Activated naive CD8-positive, alpha-beta T cell treated with anti-CD3 and anti-CD28 coated beads for 36 hours (primary cell): ENCODE measurements around the gene NCMAP. TPM values are rescaled to one million over a fixed set of nuclear protein-coding genes. Genes with fewer than 3 reads are reported as not detected.
A peak's percentile ranks its signal among the peaks of the same experiment; 100 is the strongest.

Experiments
- DNase-seq: peaks from one replicate; pipeline ENCODE4 v3.0.0; 2021
- H3K27ac Mint-ChIP-seq: one replicate; pipeline ENCODE4 v1.8.0; 2022; ENCODE audit warnings: mild to moderate bottlenecking, moderate library complexity, mixed read lengths
- H3K27me3 Mint-ChIP-seq: one replicate; pipeline ENCODE4 v1.8.0; 2022; ENCODE audit warnings: mild to moderate bottlenecking, mixed read lengths
- H3K36me3 Mint-ChIP-seq: one replicate; pipeline ENCODE4 v1.8.0; 2021; ENCODE audit warnings: mild to moderate bottlenecking, mixed read lengths
- H3K4me1 Mint-ChIP-seq: one replicate; pipeline ENCODE4 v1.8.0; 2021; ENCODE audit warnings: mixed read lengths
- H3K4me3 Mint-ChIP-seq: one replicate; pipeline ENCODE4 v1.8.0; 2022; ENCODE audit warnings: mild to moderate bottlenecking, moderate library complexity, mixed read lengths
- H3K9me3 Mint-ChIP-seq: one replicate; pipeline ENCODE4 v1.8.0; 2022; ENCODE audit warnings: mixed read lengths
- total RNA-seq, 2 experiments: library from RNA; stranded (reverse); gene quantifications; one replicate each; pipeline ENCODE4 v1.2.3, GENCODE V29; 2021

Gene NCMAP
- total RNA-seq, 2 experiments from 2014 or later: 0.16 to 0.21 TPM

- peak overlapping the region; percentile 83 for H3K4me3 Mint-ChIP-seq
- H3K36me3 Mint-ChIP-seq: peaks cover 35% of the 10 kb centered on the region
- no peaks in the 10 kb centered on the region for H3K9me3 Mint-ChIP-seq
- H3K4me1 Mint-ChIP-seq: peaks cover 50% of the 10 kb centered on the region
- H3K27ac Mint-ChIP-seq: peak overlapping the region; percentile 91
- DNase-seq: peak; percentile 64
- no peaks in the 10 kb centered on the region for H3K27me3 Mint-ChIP-seq
These were observed 87.6 kb downstream of the NCMAP start for GRCh38 chr1:24643363-24644099.

GRCh38 chr1:24644100-24644384 is 88.2 kb downstream of the NCMAP start:
- Mint-ChIP-seq H3K36me3 (peaks cover 38% of the 10 kb centered on the region), H3K27me3 (no peaks in the 10 kb centered on the region), H3K4me1 (peaks cover 54% of the 10 kb centered on the region), H3K9me3 (no peaks in the 10 kb centered on the region), H3K4me3 (peak overlapping the region; percentile 83), H3K27ac (peak overlapping the region; percentile 91)
- peak; percentile 22 for DNase-seq

GRCh38 chr1:24648919-24649318 is 93.0 kb downstream of the NCMAP start:
- H3K27ac Mint-ChIP-seq: peak overlapping the region; percentile 56
- H3K36me3 Mint-ChIP-seq: peaks cover 69% of the 10 kb centered on the region
- no peak overlapping the region for H3K4me3 Mint-ChIP-seq
- no peak for DNase-seq
- no peaks in the 10 kb centered on the region for H3K9me3 Mint-ChIP-seq
- H3K4me1 Mint-ChIP-seq: peaks cover 61% of the 10 kb centered on the region
- no peaks in the 10 kb centered on the region for H3K27me3 Mint-ChIP-seq

- Mint-ChIP-seq H3K27me3 (no peaks in the 10 kb centered on the region), H3K4me1 (peaks cover 38% of the 10 kb centered on the region), H3K36me3 (peaks cover 56% of the 10 kb centered on the region), H3K27ac (no peak overlapping the region), H3K9me3 (no peaks in the 10 kb centered on the region), H3K4me3 (no peak overlapping the region)
- DNase-seq: no peak
These were observed 96.5 kb downstream of the NCMAP start for GRCh38 chr1:24652382-24652781.

- Mint-ChIP-seq H3K27me3 (no peaks in the 10 kb centered on the region), H3K27ac (peak overlapping the region; percentile 34), H3K9me3 (no peaks in the 10 kb centered on the region), H3K4me3 (no peak overlapping the region), H3K36me3 (peaks cover 54% of the 10 kb centered on the region), H3K4me1 (peaks cover 32% of the 10 kb centered on the region)
- DNase-seq: no peak
These were observed 98.1 kb downstream of the NCMAP start for GRCh38 chr1:24654010-24654409.

- Mint-ChIP-seq H3K4me3 (no peak overlapping the region), H3K36me3 (peaks cover 54% of the 10 kb centered on the region), H3K27ac (no peak overlapping the region), H3K27me3 (no peaks in the 10 kb centered on the region), H3K4me1 (peaks cover 36% of the 10 kb centered on the region), H3K9me3 (no peaks in the 10 kb centered on the region)
- DNase-seq: no peak
These were observed 100.2 kb downstream of the NCMAP start for GRCh38 chr1:24656046-24656445.

GRCh38 chr1:24657781-24658180 is 101.9 kb downstream of the NCMAP start:
- Mint-ChIP-seq H3K27me3 (no peaks in the 10 kb centered on the region), H3K4me1 (peaks cover 33% of the 10 kb centered on the region), H3K9me3 (no peaks in the 10 kb centered on the region), H3K4me3 (no peak overlapping the region), H3K27ac (no peak overlapping the region), H3K36me3 (peaks cover 46% of the 10 kb centered on the region)
- DNase-seq: no peak

Other genes with a start within 250 kb of the NCMAP start
- gene GRHL3, start 236.7 kb upstream of the NCMAP start, total RNA-seq: not detected
- 1 to 10 TPM; 5.9 to 8.0 TPM for gene STPG1, start 142.3 kb upstream of the NCMAP start, total RNA-seq
- 10 to 100 TPM; 34.7 to 37.2 TPM for gene NIPAL3, start 140.3 kb upstream of the NCMAP start, total RNA-seq
- gene RCAN3, start 53.3 kb upstream of the NCMAP start, total RNA-seq: 10 to 100 TPM; 67.2 to 67.7 TPM
- gene SRRM1, start 87.2 kb downstream of the NCMAP start, total RNA-seq: 100 to 1,000 TPM; 294 TPM
- 10 to 100 TPM; 25.0 to 26.4 TPM for gene CLIC4, start 189.4 kb downstream of the NCMAP start, total RNA-seq